ENCODE measurements around the gene DQX1.
"Not testable (repeated sequence)": the region's sequence is repeated elsewhere in the genome, so short reads cannot be mapped to it uniquely, and the experiment has no call there.

The DQX1 gene

DNA sequence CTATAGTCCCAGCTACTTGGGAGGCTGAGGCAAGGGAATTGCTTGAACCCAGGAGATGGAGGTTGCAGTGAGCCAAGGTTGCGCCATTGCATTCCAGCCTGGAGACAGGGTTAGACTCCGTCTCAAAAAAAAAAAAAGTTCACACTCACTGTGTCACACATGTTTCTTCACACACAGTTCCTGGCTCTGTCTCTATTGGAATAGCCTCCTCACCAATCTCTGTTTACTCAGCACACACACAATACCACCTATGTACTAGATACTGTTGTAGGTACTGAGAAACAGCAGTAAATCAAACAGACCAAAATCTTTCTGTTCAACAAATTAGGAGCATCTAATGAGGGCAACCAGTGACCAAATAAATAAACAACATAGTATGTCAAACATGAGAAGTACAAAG lies 39.9 kb downstream of the DQX1 start:
- ATAC-seq, result no peak
- no peak for TF ChIP-seq ZC3H10 (CRISPR knock-in tag; IDR thresholded peaks at IDR 0.05)
- TF ChIP-seq RARB (CRISPR knock-in tag; IDR thresholded peaks at IDR 0.05), result no peak
- TF ChIP-seq SNAI2 (CRISPR knock-in tag; IDR thresholded peaks at IDR 0.05), result no peak
- TF ChIP-seq, protein P1, sequence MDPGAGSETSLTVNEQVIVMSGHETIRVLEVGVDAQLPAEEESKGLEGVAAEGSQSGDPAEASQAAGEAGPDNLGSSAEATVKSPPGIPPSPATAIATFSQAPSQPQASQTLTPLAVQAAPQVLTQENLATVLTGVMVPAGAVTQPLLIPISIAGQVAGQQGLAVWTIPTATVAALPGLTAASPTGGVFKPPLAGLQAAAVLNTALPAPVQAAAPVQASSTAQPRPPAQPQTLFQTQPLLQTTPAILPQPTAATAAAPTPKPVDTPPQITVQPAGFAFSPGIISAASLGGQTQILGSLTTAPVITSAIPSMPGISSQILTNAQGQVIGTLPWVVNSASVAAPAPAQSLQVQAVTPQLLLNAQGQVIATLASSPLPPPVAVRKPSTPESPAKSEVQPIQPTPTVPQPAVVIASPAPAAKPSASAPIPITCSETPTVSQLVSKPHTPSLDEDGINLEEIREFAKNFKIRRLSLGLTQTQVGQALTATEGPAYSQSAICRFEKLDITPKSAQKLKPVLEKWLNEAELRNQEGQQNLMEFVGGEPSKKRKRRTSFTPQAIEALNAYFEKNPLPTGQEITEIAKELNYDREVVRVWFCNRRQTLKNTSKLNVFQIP (CRISPR knock-in tag; IDR thresholded peaks at IDR 0.05; ENCODE audit: borderline replicate concordance, low read depth), result no peak
- TF ChIP-seq ZFP3 (CRISPR knock-in tag; IDR thresholded peaks at IDR 0.05), result no peak
- no peak for TF ChIP-seq ISL1 (CRISPR knock-in tag; IDR thresholded peaks at IDR 0.05)
- TF ChIP-seq ZFP30 (CRISPR knock-in tag; IDR thresholded peaks at IDR 0.05), result no peak
- no peak for TF ChIP-seq CSDC2 (CRISPR knock-in tag; IDR thresholded peaks at IDR 0.05)
- TF ChIP-seq CSRNP3 (CRISPR knock-in tag; IDR thresholded peaks at IDR 0.05), result no peak
- TF ChIP-seq ARNTL (CRISPR knock-in tag; IDR thresholded peaks at IDR 0.05; ENCODE audit: borderline replicate concordance, low read depth), result no peak
- TF ChIP-seq ZNF8 (CRISPR knock-in tag; IDR thresholded peaks at IDR 0.05), result no peak
- TF ChIP-seq TCF4 (CRISPR knock-in tag; IDR thresholded peaks at IDR 0.05; ENCODE audit: borderline replicate concordance), result no peak
- no peak for TF ChIP-seq BACH2 (CRISPR knock-in tag; IDR thresholded peaks at IDR 0.05; ENCODE audit: borderline replicate concordance)
- TF ChIP-seq ZNF70 (CRISPR knock-in tag; IDR thresholded peaks at IDR 0.05), result no peak
- no peak for TF ChIP-seq OSR1 (CRISPR knock-in tag; IDR thresholded peaks at IDR 0.05)

DNA sequence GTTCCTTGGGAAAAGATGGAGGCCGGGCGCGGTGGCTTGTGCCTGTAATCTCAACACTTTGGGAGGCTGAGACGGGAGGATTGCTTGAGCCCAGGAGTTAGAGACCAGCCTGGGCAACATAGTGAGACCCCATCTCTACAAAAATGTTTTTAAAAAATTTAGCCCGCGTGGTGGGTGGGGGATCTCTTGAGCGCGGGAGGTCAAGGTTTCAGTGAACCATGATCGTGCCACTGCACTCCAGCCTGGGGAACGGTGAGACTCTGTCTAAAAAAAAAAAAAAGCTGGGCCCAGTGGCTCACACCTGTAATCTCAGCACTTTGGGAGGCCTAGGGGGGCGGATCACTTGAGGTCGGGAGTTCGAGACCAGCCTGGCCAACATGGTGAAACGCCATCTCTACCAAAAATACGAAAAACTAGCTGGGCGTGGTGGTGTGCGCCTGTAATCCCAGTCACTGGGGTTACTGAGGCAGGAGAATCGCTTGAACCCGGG lies 42.3 kb downstream of the DQX1 start:
- ATAC-seq, result not testable (repeated sequence)

GRCh38 chr2:74482801-74483674 lies 43.0 kb downstream of the DQX1 start, which contains the start of the genes CCDC142 and TTC31:
TSS of gene CCDC142 (minus strand) at chr2:74482998. CDS start at chr2:74482837, 161 bp downstream.
TSS of gene TTC31 (plus strand) at chr2:74483081. CDS start at chr2:74483096, 15 bp downstream.
- TF ChIP-seq, protein P2, sequence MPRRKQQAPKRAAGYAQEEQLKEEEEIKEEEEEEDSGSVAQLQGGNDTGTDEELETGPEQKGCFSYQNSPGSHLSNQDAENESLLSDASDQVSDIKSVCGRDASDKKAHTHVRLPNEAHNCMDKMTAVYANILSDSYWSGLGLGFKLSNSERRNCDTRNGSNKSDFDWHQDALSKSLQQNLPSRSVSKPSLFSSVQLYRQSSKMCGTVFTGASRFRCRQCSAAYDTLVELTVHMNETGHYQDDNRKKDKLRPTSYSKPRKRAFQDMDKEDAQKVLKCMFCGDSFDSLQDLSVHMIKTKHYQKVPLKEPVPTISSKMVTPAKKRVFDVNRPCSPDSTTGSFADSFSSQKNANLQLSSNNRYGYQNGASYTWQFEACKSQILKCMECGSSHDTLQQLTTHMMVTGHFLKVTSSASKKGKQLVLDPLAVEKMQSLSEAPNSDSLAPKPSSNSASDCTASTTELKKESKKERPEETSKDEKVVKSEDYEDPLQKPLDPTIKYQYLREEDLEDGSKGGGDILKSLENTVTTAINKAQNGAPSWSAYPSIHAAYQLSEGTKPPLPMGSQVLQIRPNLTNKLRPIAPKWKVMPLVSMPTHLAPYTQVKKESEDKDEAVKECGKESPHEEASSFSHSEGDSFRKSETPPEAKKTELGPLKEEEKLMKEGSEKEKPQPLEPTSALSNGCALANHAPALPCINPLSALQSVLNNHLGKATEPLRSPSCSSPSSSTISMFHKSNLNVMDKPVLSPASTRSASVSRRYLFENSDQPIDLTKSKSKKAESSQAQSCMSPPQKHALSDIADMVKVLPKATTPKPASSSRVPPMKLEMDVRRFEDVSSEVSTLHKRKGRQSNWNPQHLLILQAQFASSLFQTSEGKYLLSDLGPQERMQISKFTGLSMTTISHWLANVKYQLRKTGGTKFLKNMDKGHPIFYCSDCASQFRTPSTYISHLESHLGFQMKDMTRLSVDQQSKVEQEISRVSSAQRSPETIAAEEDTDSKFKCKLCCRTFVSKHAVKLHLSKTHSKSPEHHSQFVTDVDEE (CRISPR knock-in tag; IDR thresholded peaks at IDR 0.05), result 0 out of 2 replicates have a peak, but pooled peaks have one; percentile 29
- TF ChIP-seq ESRRG (CRISPR knock-in tag; IDR thresholded peaks at IDR 0.05), result no peak
- TF ChIP-seq ZNF70 (CRISPR knock-in tag; IDR thresholded peaks at IDR 0.05), result peak; percentile 83; the same call in 1 of the 2 replicates
- 0 out of 2 replicates have a peak, but pooled peaks have one; percentile 9 for TF ChIP-seq ZFP3 (CRISPR knock-in tag; IDR thresholded peaks at IDR 0.05)
- no peak for TF ChIP-seq ZFP30 (CRISPR knock-in tag; IDR thresholded peaks at IDR 0.05)

GRCh38 chr2:74481961-74482800 lies 43.9 kb downstream of the DQX1 start:
- peak; percentile 67 for ATAC-seq
- TF ChIP-seq ZNF8 (CRISPR knock-in tag; IDR thresholded peaks at IDR 0.05) (no peak), ZFP3 (CRISPR knock-in tag; IDR thresholded peaks at IDR 0.05) (no peak), GLIS3 (CRISPR knock-in tag; IDR thresholded peaks at IDR 0.05) (no peak), RARB (CRISPR knock-in tag; IDR thresholded peaks at IDR 0.05) (no peak), CREB5 (CRISPR knock-in tag; IDR thresholded peaks at IDR 0.05; ENCODE audit: low read depth) (no peak), ESRRG (CRISPR knock-in tag; IDR thresholded peaks at IDR 0.05) (no peak), ZNF565 (CRISPR knock-in tag; conservative IDR thresholded peaks at IDR 0.05; ENCODE audit: low read depth) (no peak), TCF4 (CRISPR knock-in tag; IDR thresholded peaks at IDR 0.05; ENCODE audit: borderline replicate concordance) (no peak), ZC3H10 (CRISPR knock-in tag; IDR thresholded peaks at IDR 0.05) (no peak), CSDC2 (CRISPR knock-in tag; IDR thresholded peaks at IDR 0.05) (no peak)

More at GRCh38 chr2:74482801-74483674, 43.0 kb downstream of the DQX1 start, which contains the start of the genes CCDC142 and TTC31:
- peak; percentile 93 for ATAC-seq

Data from SK-N-SH treated with all-trans-retinoic acid at 6 μM for 48 hours (cell line).